COR-L47 (cell line): ENCODE results near the gene EXOC4.
A peak's percentile ranks its signal among the peaks of the same experiment; 100 is the strongest.
"Not testable (repeated sequence)": the region's sequence is repeated elsewhere in the genome, so short reads cannot be mapped to it uniquely, and the experiment has no call there.

Experiments
- DNase-seq: peaks from one replicate; lab custom pipeline; 2025; lab: John Stamatoyannopoulos, UW

EXOC4 gene

GRCh38 chr7:133623721-133624120 is 370.8 kb downstream of the EXOC4 start:
- no peak for DNase-seq

GRCh38 chr7:133625046-133625445 is 372.2 kb downstream of the EXOC4 start:
- DNase-seq, result no peak

DNA sequence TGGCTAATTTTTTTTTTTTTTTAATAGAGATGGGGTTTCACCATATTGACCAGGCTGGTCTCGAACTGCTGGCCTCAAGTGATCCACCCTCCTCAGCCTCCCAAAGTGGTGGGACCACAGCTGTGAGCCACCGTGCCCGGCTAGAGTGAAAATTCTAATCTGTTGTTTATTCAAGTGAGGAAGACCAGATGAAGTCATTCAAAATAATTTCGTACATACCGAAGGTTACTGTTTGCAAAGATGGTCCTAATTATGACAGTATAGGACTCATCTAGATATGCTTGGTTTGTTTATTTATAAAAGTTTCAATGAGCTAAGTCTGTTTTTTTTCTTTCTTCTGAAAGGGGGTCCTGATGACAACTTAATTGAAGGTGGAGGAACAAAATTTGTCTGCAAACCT is 376.8 kb downstream of the EXOC4 start:
- DNase-seq, result no peak

DNA sequence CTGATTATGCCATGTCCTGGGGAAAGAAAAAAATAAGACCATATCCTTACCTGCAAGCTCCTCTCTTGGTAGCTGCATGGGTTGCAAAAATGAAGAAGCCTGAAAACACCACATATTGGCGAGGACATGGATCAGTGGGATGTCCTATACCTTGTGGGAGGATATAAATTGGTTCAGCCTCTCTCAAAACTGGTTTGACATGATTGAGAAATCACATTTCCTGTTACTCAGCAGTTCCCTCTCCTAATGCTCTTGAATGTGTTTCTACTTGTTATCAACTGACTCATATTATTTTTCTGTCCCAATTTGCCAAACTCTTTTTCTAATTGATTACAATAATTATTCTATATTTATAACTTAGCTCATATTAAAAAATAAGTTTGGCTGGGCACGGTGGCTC is 380.2 kb downstream of the EXOC4 start:
- DNase-seq, result no peak

DNA sequence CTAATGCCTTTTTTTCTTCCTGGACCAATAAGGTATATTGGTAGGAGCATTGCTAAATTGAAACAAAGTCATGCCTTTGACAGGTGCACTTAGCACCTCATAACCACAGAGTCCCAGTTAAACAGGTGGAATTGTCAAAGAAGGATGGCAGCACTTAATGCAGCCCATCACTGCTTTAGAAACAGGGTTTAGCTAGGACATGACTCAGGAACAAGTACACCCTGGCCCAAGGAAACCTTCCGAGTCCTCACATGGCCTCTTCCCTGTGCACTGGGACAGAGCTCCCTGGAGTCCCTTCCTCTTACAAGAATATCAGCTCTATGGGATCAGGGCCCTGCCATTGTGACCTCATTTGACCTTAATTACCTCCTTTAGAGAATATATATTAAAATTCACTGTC is 382.7 kb downstream of the EXOC4 start:
- no peak for DNase-seq

DNA sequence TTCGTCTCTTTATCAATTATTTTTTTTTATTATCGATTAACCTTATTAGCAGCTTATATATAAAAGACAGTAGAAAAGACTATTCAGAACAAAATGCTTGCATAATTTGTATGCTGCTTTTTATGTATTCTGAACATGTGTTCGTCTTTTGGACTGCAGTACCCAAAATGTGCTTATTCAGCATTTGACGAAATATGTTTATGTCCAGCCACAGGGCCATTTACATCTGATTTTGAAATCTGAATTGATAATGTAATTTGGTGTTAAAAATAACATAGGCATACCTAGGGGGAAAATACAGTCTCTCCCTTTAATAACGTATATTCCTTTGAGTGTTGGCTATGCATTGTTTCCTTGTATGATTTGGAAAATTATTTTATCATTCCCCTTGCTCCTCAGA is 386.0 kb downstream of the EXOC4 start:
- DNase-seq, result no peak

- no peak for DNase-seq
Observed at GRCh38 chr7:133641436-133641835, 388.6 kb downstream of the EXOC4 start.

DNA sequence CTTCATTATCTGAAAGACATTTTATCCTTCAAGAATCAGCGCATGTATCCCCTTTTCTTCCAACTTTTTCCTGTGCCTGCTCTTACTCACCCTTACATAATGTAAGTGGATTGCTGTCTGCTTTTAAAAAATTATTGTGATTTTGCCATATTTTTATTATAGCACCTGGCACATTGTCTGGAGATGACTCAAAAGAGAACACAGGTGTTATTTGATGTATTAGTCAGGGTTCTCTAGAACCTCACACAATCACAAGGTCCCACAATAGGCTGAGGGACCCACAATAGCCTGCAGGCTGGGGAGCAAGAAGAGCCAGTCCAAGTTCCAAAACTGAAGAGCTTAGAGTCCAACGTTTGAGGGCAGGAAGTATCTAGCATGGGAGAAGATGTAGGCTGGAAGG is 390.0 kb downstream of the EXOC4 start:
- no peak for DNase-seq

GRCh38 chr7:133643652-133644051 is 390.8 kb downstream of the EXOC4 start:
- not testable (repeated sequence) for DNase-seq

- DNase-seq, result peak; percentile 5
Observed at GRCh38 chr7:133645884-133646391, 393.1 kb downstream of the EXOC4 start.

- no peak for DNase-seq
Observed at GRCh38 chr7:133646472-133647315, 393.8 kb downstream of the EXOC4 start.

DNA sequence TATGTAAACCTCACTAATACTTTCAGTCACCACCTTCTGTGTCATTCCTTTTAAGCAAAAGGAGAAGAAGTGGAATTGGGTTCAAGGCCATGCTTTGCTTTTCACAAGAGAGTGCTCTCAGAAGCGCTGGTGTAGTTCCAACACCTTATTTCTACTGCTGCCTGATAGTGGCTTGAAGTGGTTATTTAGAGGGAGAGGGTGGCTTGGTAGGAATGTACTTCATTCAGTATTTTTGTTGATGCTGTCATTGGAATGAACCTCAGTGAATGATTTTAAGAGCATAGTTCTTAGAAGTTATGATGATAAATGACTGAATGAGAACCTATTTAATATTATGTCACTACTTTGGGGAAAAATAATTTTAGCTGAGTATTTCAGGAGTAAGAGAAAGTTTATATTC is 396.7 kb downstream of the EXOC4 start:
- DNase-seq, result no peak

GRCh38 chr7:133650069-133650468 is 397.2 kb downstream of the EXOC4 start:
- DNase-seq, result no peak

DNA sequence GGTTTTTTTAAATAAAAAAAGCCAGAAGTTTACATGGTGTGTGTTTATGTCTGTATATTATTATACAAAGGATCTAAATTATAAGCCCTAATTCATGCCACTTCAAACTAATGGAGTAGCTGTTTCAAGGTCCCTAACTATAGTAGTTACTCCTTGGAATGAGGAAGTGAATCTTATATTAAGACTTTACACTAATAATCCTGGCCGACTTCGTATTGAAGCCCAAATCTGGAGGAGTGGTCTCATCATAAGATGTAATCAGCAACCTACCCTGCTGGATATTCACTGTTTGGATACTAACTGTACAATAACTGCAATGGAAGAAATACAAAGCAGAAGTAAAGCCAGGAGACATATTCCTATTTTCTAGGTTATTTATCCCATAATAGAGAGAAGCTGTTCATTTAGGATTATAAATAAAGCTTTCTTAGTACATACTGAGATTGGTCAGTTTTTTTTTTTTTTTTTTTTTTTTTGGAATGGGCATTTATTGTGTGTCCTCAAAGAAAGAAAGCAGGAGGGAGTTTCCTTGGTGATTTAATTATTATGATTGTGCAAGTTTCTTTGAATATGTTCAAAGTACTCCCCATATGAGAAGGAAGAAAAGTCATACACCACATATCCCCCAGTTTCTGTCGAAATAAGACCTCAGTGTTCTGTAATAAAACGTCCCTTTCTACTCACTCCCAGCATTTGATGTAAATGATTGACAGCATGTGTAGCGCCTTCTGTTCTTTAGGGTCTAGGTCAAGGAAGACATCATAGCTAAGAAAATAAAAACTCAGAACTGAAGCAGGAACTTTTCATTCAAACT is 397.8 kb downstream of the EXOC4 start:
- DNase-seq, result no peak

- DNase-seq, result no peak
Observed at GRCh38 chr7:133652547-133652946, 399.7 kb downstream of the EXOC4 start.

DNA sequence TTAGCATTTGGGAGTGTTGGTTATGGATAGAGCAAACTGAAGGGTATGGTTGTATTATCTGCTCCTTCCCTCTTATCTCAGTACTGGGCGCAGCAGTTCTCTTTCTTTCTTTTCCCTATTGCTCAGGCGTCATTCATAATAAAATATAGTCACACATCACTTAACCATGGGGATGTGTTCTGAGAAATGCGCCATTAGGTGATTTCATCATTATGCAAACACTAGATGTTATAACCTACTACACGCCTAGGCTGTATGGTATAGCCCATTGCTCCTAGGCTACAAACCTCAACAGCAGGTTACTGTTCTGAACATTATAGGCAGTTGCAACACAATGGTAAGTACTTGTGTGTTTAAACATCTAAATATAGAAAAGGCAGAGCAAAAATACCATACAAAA is 401.7 kb downstream of the EXOC4 start:
- no peak for DNase-seq

DNA sequence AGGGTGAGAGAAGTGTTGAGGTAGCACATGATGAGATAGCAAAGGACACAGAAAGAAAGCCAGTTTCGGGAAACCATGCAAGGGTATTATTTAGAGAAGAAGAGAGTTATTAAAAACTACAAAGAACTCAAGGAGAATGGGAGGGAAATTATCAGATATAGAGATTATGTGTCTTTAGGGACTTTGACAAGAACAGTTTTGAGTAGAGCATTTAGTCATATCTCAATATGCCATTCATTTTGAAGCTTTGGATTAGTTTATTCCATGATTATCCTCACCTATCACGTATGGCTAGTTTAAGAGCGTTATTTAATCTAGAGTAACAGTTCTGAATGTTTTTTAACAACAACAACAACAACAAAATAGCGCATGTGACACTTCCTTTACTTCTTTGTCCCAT is 409.4 kb downstream of the EXOC4 start:
- no peak for DNase-seq

DNA sequence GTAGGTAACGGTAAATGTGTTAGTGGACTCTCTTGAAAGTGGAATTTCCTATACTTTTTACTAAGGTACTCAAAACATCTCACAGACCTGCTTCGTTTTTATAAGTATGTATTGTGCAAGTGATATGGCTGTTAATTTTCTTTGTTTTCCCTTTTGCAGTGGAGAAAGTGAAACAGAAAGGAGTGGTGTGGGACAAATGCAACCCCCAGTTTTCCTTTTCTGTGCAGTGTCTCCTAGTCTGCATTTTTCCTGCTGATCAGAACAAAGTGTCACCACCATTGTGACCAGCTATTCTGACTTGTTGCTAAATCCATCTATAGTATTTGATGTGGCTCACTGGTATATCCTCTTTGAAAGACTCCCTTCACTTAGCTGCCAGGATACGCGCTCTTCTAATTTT is 410.0 kb downstream of the EXOC4 start:
- DNase-seq, result no peak

- DNase-seq, result no peak
Observed at GRCh38 chr7:133664528-133664927, 411.6 kb downstream of the EXOC4 start.

- DNase-seq, result no peak
Observed at GRCh38 chr7:133668296-133669060, 415.6 kb downstream of the EXOC4 start.

DNA sequence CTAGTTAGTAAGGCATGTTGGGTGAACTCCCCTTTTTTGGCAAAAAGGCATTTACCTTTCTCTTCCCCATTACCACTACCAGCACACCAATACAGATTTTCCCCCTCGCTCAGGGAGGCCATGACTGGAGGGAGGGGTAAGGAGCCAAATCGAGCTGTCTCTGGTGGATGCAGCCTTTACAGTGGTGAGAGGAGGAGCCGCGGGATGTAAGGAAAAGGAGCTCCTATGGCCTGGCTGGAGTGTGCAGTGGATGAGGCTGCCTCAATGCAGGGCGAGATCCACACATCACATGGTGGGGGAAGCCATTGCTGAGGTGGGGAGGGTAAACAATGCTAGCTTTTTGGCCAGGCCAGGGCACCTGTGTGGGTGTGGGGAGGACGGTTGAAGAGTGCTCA is 416.2 kb downstream of the EXOC4 start:
- no peak for DNase-seq

DNA sequence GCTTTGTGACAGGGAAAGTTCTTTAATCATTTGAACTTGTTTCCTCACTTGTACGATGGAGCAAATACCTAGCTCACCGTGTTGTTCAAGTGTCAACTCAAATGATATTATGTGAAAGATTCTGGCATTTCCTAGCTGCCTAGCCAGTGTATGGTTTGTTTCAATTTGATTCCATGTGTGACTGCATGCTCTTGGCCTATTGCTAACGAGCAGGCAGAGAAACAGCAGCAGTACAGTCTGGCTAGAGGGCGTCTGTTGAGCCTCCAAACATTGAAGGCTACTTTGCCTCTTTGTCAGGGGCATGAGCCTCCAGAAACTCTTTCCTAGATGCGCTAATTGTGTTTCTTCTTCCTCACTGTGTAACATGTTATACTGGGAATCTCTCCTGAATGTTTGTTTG is 417.4 kb downstream of the EXOC4 start:
- DNase-seq, result no peak
